GM19025 (cell line): ENCODE data around the gene MCCC1.
"Not testable (repeated sequence)": the region's sequence is repeated elsewhere in the genome, so short reads cannot be mapped to it uniquely, and the experiment has no call there.

Experiments
- ATAC-seq: cut with Tn5 transposase; IDR thresholded peaks from one replicate; pipeline ENCODE4 v1.9.1; 2021; ENCODE audit warnings: mild to moderate bottlenecking, low read depth, moderate library complexity; ENCODE audit not compliant: unreplicated experiment

The MCCC1 gene

GRCh38 chr3:182993486-182994201, 105.7 kb downstream of the MCCC1 start:
- ATAC-seq: not testable (repeated sequence)

DNA sequence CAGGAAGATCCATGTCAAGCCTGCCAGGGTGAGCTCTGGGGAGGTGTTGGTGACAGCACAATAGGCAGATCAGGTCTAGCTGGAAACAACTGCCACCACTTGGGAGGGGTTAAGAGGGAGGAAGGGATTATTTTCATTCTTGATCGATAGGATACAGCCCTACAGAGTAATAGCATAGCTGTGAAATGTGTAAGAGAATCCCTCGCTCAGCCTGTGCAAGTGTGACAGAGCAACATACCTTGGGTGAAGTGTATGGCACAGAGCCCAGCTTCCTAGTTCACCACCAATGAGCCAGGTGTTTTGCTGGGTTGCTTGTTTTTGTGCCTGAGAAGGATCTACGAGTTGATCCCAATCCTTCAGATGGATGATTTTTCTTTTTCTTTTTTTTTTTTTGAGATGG, 109.7 kb downstream of the MCCC1 start:
- no peak for ATAC-seq

DNA sequence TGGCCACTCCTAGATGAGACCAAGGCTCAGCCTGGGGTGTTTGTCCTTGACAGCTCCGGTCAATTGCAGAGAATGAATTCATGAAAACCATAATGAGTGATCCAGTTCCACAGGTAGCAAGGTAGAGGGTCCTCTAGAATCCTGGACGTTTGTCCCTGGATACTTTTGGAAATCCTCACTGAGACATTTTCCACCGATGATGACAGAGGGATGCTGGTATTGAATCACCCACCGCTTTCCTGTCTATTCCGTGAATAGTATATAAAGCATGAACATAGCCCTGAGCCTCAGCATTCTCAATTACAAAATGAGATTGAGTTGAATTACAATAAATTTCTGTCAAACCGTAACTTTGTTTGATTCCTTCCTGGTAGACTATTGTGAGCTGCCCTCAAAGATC, 113.3 kb downstream of the MCCC1 start:
- no peak for ATAC-seq

- ATAC-seq: no peak
Measured at GRCh38 chr3:182983876-182984275, 115.4 kb downstream of the MCCC1 start.

DNA sequence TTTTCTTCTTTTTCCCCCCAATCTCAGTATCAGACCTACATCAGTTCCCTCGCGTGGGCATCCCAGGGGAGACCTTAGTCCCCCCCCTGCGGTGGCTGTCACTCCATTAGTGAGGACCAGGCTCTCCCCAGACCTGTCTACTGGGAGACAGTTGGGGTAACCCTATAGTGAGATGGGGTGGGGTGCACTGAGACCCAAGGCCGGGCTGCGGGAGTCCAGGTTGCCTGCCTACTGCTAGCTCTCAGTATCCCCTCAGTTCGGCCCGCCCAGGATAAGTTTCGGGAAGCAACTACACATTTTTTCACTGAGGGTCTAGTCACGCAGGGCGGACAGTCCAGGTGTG, 118.3 kb downstream of the MCCC1 start:
- ATAC-seq: no peak

DNA sequence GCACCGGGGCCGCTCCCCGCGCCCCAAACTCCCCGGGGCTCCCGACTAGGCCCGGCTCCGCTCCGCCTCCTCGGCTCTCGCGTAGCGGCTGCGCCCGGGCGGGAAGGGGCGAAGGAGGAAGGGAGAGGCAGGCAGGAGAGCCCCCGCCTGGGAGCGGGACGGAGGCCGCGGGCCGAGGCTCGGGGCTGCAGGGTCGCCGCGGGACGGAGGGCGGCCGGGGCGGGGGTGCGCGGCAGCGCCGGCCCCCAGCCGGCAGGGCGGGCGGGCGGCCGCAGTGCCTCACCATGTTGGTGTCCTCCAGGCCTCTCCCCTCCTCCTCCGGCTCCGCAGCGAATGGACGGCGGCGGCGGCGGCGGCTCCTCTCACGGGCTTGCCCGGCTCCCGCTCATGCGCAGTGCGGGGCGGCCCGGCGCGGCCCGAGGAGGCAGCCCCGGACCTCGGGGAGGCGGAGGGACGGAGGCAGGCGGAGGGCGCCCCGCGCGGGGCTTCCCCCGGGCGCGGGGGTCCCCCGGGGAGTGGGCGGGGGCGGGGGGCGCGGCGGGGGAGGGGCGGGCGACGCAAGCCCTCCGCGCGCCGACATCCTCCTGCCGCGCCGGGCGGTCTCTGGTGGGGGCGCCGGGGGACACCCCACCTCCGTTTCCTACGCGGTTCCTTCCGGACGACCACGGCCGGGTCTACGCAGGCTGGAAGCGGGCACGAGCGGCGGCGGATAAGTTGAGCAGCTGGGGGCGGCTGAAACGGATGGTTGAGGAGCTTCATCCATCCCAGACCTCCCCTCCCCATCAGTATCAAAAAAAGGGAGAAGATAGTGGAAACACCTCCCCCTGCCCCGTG, 118.9 kb downstream of the MCCC1 start, which contains the start of gene DCUN1D1:
TSS of gene DCUN1D1 (minus strand) at position 335 of the 834 bp plus-strand sequence. CDS start at position 286, 49 bp downstream.
- peak; percentile 92 for ATAC-seq

- no peak for ATAC-seq
Measured at GRCh38 chr3:182979674-182980191, 119.6 kb downstream of the MCCC1 start.

DNA sequence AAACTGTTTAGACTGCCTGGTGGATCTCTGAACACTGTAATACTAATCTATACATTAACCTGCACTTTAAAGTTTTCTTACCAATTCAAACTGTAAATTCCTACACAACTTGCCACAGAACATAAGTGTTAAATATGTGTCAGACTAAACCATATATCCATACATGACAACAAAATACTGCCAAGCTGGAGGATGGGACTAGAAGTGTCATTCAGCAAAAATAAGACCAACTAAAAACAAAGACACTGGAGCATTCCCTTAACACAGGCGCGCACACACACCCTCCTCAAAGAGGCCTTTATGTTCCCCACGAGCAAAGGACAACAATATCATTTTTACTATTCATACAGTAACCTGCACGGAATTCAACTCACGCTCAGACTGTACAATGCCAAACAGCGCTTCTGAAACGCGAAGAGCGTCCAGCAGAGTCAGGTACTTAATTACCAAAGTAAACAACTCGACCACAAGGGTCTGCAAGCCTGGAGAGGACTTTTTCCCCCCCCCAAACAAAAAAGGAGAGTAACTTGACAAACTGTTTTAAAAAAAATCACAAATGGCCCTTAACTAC, 120.1 kb downstream of the MCCC1 start:
- no peak for ATAC-seq

DNA sequence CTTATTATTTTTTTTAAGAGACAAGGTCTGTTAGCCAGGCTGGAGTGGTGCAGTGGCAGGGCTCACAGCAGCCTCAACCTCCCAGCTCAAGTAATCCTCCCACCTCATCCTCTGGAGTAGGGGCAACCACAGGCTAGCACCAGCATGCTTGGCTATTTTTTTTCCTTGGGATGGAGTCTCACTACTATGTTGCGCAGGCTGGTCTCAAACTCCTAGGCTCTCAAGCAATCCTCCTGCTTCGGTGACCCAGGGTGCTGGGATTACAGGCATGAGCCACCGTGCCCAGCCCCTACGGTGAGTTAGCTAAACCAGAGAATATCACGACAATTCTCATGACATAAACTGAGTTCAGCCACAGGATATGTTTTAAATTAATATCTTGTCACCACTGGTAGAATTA, 120.9 kb downstream of the MCCC1 start:
- no peak for ATAC-seq

- ATAC-seq: no peak
Measured at GRCh38 chr3:182973047-182973446, 126.2 kb downstream of the MCCC1 start.

DNA sequence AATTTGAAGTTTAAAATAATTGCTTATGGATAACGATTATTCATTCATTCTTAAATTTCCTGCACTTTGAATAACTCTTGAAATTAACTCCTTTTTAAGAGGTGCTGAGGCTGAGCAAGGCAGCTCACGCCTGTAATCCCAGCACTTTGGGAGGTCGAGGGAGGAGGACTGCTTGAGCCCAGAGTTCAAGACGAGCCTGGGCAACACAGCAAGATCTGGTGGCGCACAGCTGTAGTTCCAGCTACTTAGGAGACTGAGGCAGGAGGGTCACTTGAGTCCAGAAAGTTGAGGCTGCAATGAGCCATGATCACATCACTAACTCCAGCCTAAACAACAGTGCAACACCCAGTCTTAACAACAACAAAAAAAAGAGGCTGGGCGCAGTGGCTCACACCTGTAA, 126.9 kb downstream of the MCCC1 start:
- ATAC-seq: no peak

- ATAC-seq: peak; percentile 50
Measured at GRCh38 chr3:182971637-182972036, 127.7 kb downstream of the MCCC1 start.

GRCh38 chr3:182970811-182971418, 128.4 kb downstream of the MCCC1 start:
- no peak for ATAC-seq

GRCh38 chr3:182969853-182970252, 129.4 kb downstream of the MCCC1 start:
- no peak for ATAC-seq

GRCh38 chr3:182969277-182969676, 130.0 kb downstream of the MCCC1 start:
- no peak for ATAC-seq

DNA sequence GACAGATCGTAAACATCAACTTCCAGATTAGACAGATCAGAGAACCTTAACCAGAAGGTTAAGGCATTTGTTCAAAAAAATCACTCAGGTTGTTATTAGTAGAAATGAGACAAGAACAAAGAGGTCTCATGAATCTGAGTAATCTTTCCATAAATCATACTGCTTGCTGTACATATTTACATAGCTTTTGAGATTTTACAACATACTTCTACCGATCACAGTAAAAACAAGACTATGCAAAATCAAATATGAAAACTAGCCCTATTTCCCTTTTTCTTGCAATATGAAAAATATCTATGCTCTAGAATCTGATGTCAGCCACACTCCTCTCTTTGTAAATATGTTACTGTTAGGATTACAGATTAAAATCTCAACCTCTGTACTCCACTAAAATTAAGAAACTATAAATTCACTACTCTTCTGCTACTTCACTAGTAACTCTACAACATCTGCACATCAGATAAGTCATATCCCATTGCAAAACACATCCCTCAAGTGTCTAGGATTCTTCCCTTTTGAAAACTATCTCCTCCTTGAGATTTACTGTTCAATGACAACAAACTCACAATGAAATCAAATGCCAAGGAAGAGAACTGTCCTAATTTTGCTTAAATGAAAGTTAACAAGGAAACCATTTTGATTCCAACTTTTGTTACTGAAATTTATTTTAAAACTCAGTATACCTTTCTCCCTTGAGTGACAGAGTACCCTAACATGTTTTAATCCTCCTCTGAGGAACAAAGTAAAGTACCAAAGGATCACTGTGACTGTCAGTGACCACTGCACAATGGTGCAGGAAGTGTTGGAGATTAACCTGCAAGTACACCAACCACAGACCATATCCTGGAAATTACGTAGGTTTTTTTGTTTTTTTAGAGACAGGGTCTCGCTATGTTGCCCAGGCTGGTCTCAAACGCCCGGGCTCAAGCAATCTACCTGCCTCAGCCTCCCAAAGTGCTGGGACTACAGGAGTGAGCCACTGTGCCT, 131.8 kb downstream of the MCCC1 start:
- peak; percentile 51 for ATAC-seq

DNA sequence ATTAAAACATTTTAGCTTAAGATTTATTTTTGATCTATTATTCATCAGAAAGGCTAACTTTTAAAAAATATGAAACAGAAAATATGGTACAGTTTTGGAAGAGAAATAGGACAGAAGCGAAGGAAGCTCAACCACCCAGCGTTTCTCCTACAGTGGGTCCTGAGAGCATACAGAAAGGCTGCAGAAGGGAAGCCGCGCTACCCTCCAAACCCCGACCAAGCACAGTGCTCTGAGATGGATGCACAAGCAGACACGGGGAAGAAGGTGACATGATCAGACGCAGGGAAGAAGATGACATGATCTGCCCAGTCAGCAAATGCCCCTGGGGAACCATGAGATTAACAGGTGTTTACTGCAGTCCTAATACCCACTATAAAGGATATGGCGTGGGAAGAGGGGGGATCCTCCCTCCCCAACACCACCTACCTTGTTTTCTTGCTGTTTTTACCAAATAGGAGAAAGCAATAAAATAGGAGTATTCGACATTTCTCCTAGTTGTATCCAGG, 133.4 kb downstream of the MCCC1 start:
- ATAC-seq: no peak
